ENCODE results near the gene CFAP44.

GRCh38 chr3:113450911-113451310 is 9.6 kb upstream of the CFAP44 start:
- TF ChIP-seq, protein P1, sequence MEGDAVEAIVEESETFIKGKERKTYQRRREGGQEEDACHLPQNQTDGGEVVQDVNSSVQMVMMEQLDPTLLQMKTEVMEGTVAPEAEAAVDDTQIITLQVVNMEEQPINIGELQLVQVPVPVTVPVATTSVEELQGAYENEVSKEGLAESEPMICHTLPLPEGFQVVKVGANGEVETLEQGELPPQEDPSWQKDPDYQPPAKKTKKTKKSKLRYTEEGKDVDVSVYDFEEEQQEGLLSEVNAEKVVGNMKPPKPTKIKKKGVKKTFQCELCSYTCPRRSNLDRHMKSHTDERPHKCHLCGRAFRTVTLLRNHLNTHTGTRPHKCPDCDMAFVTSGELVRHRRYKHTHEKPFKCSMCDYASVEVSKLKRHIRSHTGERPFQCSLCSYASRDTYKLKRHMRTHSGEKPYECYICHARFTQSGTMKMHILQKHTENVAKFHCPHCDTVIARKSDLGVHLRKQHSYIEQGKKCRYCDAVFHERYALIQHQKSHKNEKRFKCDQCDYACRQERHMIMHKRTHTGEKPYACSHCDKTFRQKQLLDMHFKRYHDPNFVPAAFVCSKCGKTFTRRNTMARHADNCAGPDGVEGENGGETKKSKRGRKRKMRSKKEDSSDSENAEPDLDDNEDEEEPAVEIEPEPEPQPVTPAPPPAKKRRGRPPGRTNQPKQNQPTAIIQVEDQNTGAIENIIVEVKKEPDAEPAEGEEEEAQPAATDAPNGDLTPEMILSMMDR (conservative IDR thresholded peaks at IDR 0.05 in 1 of 2, IDR thresholded peaks at IDR 0.05 in 1 of 2; ENCODE audit: low read depth in 1 of 2, low read length in 2 of 2), result no peak
- TF ChIP-seq EZH2 (IDR thresholded peaks at IDR 0.05; ENCODE audit: low read length, missing control alignments), result no peak

Data from fibroblast of lung (primary cell).